ENCODE measurements around the gene SLC12A2.

The SLC12A2 gene

GRCh38 chr5:128083033-128083810 is at the start of gene SLC12A2:
TSS of gene SLC12A2 (plus strand) at chr5:128083766. CDS start at chr5:128083955, 189 bp downstream.
- DNase-seq, result peak; percentile 83

GRCh38 chr5:128035689-128036088 is 47.9 kb upstream of the SLC12A2 start:
- no peak for DNase-seq

GRCh38 chr5:128036950-128037349 is 46.6 kb upstream of the SLC12A2 start:
- DNase-seq, result no peak

- no peak for DNase-seq
Observed at GRCh38 chr5:128038643-128039042, 44.9 kb upstream of the SLC12A2 start.

DNA sequence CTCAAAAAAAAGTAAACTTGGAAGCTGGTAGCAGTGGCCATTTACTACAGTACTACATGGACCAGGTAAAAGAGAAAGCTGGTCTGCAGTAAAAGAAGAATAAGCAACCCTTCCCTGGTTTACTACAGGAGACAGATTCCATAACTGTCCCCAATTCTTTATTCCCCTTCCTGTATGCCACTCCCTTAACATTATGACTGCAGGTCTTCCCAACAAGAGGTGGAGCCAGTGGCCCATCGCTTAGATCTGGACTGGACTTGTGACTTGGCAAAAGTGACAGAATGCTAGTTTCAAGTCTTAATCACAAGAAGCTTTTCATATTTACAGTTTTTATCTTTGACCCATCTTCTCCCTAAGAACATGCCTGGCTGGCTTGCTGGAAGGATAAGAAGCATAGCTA is 42.6 kb upstream of the SLC12A2 start:
- DNase-seq, result no peak

GRCh38 chr5:128052780-128053179 is 30.8 kb upstream of the SLC12A2 start:
- no peak for DNase-seq

DNA sequence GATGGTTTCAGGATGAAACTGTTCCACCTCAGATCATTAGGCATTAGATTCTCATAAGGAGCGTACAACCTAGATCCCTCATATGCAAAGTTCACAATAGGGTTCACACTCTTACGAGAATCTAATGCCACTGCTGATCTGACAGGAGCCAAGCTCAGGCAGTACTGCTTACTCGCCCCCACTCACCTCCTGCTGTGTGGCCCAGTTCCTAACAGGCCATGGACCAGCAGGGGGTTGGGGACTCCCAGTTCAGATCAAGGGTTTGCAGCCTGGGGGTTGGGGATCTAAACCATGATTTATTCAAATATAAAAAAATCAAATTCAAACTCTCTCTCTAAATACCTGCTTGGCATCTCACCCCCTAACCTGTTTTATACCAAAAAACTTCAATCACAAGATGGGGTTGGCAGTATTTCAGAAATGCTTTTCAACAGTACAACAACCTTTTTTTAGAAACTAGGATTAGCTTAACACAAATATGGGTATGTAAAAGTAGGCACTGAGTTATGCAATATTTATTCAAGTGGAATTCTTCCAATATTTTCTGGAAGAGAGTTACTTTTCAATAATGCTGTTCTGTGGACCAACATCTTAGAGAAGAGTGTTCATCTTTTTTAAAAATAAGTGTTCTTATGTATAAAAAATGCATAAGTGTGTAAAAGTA is 30.1 kb upstream of the SLC12A2 start:
- DNase-seq, result no peak

- DNase-seq, result no peak
Observed at GRCh38 chr5:128060644-128061385, 22.8 kb upstream of the SLC12A2 start.

DNA sequence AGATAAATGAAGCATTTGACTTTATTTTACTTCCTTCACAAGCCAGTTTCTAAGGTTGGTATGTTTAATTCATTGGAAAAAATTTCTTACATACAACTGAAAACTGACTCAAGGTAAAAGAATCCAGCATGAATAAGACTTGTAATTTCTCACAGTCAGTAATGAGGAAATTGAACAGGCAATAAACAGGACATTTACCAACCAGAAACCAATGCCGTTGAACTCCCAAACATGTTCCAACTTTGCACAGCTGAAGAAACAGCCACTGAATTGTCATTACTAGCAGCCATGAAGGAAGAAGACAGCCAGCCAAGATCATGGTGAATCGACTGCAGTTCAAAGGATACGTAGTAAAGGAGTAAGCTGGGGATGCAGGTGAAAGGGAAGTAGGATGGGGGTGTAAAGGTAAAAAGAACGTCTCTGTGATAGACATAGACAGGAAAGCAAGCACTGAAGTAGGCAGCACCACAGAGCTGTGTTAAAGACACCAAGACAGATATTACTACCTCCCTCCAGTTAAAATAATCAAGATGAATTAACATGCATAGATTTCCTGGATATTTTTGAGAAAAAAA is 21.3 kb upstream of the SLC12A2 start:
- no peak for DNase-seq

- no peak for DNase-seq
Observed at GRCh38 chr5:128074171-128074570, 9.4 kb upstream of the SLC12A2 start.

DNA sequence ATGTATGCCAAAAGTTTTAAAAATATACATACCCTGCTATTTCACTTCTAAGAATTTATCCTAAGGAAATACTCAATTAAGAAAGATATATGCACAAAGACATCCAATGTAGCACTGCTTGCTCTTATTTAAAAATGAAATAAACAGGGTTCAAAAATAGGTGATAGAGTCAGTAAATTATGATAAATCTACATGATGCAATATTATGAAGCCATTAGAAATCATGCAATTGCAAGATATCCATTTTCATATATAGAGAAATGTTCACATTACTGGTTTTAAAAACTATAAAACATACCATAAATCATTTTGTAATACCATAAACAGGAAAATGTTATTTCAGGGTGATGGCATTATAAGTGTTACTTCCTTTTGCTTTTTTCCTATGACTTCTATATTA is 8.6 kb upstream of the SLC12A2 start:
- no peak for DNase-seq

GRCh38 chr5:128077526-128077925 is 6.0 kb upstream of the SLC12A2 start:
- no peak for DNase-seq

DNA sequence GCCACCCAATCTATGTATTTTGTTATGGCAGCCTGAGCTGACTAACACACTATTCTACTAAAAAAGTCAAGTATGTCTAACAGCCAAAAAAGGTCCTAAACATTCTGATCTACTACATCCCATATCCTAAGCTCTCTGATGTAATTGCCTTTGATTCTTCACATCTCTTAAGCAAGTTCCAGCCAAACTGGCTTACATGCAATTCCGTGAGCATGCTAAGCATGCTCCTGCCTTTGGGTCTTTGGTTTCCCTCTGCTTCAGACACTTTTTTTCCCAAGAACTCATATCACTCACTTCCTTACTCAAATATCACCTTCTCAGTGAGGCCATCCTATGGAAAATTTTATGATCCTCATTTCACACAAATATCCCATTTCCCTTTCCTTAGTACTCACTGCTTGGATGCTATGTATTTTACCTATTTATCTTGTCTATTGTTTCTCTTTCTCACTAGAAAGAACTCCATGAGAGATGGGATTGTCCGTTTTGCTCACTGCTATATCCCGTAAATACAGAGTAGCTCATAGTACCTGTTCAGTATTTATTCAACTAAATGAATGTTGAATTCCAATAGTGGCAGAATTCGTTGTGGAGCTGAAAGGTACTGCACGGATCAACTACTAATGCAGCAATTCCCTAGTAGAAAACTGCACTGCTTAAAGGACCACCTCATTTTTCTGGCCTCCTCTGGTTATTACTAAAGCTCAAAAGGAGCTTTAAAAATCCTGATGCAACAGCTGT is 2.3 kb upstream of the SLC12A2 start:
- no peak for DNase-seq

DNA sequence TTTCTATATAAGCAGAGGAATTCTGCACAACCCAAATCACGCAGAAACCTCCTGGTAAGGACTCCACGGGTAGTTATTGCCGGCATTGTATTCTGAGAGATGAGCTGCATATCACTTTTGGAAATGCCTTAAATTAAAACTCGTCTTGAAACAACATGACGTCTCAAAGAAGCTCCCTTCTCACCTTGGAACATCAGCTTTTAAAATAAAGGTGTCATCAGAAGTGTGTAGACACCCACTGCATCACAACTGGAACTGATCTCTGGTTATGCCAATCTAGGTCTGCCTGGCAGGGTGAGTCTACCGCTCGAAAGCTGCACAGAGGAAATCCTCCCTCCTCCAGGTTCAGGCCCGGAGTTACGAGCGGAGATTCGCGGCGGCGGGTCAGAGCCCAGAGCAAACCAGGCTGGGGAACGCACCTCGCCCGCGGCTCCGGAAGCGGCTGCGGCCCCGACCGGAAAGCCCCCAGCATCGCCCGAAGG is 974 bp upstream of the SLC12A2 start:
- no peak for DNase-seq

DNA sequence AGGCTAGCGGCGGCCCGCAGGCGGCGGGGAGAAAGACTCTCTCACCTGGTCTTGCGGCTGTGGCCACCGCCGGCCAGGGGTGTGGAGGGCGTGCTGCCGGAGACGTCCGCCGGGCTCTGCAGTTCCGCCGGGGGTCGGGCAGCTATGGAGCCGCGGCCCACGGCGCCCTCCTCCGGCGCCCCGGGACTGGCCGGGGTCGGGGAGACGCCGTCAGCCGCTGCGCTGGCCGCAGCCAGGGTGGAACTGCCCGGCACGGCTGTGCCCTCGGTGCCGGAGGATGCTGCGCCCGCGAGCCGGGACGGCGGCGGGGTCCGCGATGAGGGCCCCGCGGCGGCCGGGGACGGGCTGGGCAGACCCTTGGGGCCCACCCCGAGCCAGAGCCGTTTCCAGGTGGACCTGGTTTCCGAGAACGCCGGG is 253 bp downstream of the SLC12A2 start:
- DNase-seq, result no peak

- no peak for DNase-seq
Observed at GRCh38 chr5:128084228-128085167, 932 bp downstream of the SLC12A2 start.

- DNase-seq, result no peak
Observed at GRCh38 chr5:128085413-128085812, 1.8 kb downstream of the SLC12A2 start.

GRCh38 chr5:128091579-128091978 is 8.0 kb downstream of the SLC12A2 start:
- no peak for DNase-seq

GRCh38 chr5:128092144-128092543 is 8.6 kb downstream of the SLC12A2 start:
- DNase-seq, result no peak

DNA sequence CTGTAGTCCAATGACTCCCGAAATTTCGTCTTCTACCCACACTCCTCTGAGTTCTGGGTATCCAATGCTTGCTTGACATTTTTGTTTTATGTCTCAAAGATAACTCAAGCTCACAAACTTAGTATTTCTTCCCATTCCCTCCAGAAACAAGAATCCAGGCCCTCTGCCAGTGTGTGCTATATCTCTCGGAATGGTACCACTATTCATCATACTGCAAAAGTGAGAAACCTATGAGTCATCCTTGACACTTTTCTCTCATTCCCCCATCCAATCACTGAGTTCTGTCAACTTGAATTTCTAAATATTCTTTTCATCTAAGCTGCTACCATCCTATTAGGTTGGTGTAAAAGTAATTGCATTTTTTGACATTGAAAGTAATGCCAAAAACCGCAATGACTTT is 9.8 kb downstream of the SLC12A2 start:
- DNase-seq, result no peak

DNA sequence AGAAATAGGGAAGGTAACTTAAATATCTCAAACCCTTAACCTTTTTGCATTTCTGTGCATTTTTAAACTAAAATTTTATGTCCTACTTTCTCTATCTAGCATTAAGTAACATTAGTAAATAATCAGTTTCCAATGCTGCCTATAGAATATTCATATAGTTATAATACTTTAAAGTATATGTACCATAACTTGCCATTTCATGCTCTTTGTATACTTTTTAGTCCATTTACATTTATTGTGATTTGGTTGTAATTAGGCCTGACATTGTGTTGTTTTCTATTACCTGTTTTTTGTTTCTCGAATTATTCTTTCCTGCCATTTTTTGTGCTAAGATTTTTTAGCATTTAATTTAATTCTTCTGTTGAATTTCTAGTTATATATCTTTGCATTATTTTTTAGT is 13.7 kb downstream of the SLC12A2 start:
- no peak for DNase-seq
